Ectodermal cell (in vitro differentiated cells): Measurements from ENCODE around the gene CBX4.

ENCODE experiments used
- H3K27ac ChIP-seq: 2 replicates; pipeline ENCODE4 v1.7.0; 2013; ENCODE audit warnings: mild to moderate bottlenecking, low read depth, low read length; ENCODE audit not compliant: insufficient read depth, poor library complexity, severe bottlenecking
- H3K27me3 ChIP-seq: 2 replicates; pipeline ENCODE4 v1.7.0; 2013; ENCODE audit warnings: mild to moderate bottlenecking, low read length; ENCODE audit not compliant: insufficient read depth, control insufficient read depth, poor library complexity, severe bottlenecking
- H3K36me3 ChIP-seq: one replicate; pipeline ENCODE4 v1.7.0; 2013; ENCODE audit warnings: low read length; ENCODE audit not compliant: control insufficient read depth, insufficient read depth
- H3K4me1 ChIP-seq: one replicate; pipeline ENCODE4 v1.7.0; 2013; ENCODE audit warnings: low read length; ENCODE audit not compliant: control insufficient read depth, insufficient read depth
- H3K4me3 ChIP-seq: 2 replicates; pipeline ENCODE4 v1.7.0; 2013; ENCODE audit warnings: low read depth, low read length, control low read depth; ENCODE audit not compliant: insufficient read depth
- H3K9me3 ChIP-seq: 2 replicates; pipeline ENCODE4 v1.7.0; 2013; ENCODE audit warnings: mild to moderate bottlenecking, low read length, moderate library complexity; ENCODE audit not compliant: control insufficient read depth
- WGBS, 2 experiments: methylation state at CpG; one replicate each; pipeline ENCODE4 v1.1.7; 2013; ENCODE audit warnings: missing lambda C conversion rate in 2 of 2; 5-methylcytosine and 5-hydroxymethylcytosine counted together

The CBX4 gene

DNA sequence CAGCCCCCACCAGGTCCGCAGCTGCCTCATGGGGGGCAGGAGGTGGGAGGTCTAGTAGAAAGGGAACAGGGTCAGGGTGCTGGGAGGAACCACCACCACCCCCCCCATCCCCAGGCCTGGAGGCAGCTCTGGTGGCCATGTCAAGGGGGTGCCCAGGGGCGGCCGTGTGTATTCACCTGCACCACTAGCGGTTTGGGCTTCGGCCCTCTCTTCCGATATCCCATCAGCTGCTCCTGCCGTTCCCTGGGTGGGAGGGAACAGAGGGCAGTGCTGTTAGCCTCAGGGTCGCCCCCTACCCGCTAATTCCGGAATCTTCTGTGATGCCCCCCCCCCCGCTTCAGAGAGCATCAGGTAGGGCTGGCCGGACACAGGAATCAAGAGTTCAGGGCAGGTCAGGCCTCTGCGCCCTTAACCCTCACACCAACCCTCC, 3.8 kb downstream of the CBX4 start:
- H3K27me3 ChIP-seq, result peaks cover 88% of the 10 kb centered on the region
- WGBS, 2 experiments, result 4 to 5% methylated on average over 13 of the region's 13 CpGs
- no peaks in the 10 kb centered on the region for H3K36me3 ChIP-seq
- peaks cover 64% of the 10 kb centered on the region for H3K4me1 ChIP-seq
- no peak overlapping the region for H3K27ac ChIP-seq
- H3K9me3 ChIP-seq, result no peaks in the 10 kb centered on the region
- H3K4me3 ChIP-seq, result no peak overlapping the region

- Histone ChIP-seq H3K4me3 (no peak overlapping the region), H3K9me3 (no peaks in the 10 kb centered on the region), H3K27ac (no peak overlapping the region), H3K27me3 (peaks cover 88% of the 10 kb centered on the region), H3K4me1 (peaks cover 65% of the 10 kb centered on the region), H3K36me3 (no peaks in the 10 kb centered on the region)
- 4 to 5% methylated on average over 61 of the region's 61 CpGs for whole genome bisulfite sequencing, 2 experiments
Observed at GRCh38 chr17:79834565-79835469, 4.4 kb downstream of the CBX4 start.

GRCh38 chr17:79833744-79834564, 5.3 kb downstream of the CBX4 start:
- no peaks in the 10 kb centered on the region for H3K9me3 ChIP-seq
- H3K36me3 ChIP-seq, result no peaks in the 10 kb centered on the region
- peaks cover 65% of the 10 kb centered on the region for H3K4me1 ChIP-seq
- H3K27me3 ChIP-seq, result peaks cover 92% of the 10 kb centered on the region
- no peak overlapping the region for H3K27ac ChIP-seq
- WGBS, 2 experiments, result 4% methylated on average over 83 of the region's 83 CpGs
- no peak overlapping the region for H3K4me3 ChIP-seq

DNA sequence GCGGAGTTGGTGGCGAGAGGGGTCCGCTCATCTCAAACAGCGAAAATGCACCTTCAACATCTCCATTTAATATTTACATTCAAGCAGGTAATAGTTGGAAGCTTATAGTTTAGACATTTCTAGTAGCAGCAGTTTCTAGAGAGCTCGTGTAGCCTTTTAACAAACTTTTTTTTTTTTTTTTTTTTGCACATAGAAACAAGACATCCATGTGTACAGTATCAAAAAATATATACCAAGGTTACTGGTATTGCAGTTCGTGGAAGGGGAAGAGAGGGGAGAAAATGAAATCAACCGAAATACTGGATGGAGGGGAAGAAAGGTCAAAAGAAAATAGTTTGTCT, 6.2 kb downstream of the CBX4 start:
- H3K27me3 ChIP-seq, result peaks cover 92% of the 10 kb centered on the region
- H3K27ac ChIP-seq, result no peak overlapping the region
- H3K4me1 ChIP-seq, result peaks cover 62% of the 10 kb centered on the region
- no peaks in the 10 kb centered on the region for H3K36me3 ChIP-seq
- 5 to 16% methylated on average over 4 to 7 of the region's 7 CpGs for WGBS, 2 experiments
- no peaks in the 10 kb centered on the region for H3K9me3 ChIP-seq
- H3K4me3 ChIP-seq, result no peak overlapping the region

DNA sequence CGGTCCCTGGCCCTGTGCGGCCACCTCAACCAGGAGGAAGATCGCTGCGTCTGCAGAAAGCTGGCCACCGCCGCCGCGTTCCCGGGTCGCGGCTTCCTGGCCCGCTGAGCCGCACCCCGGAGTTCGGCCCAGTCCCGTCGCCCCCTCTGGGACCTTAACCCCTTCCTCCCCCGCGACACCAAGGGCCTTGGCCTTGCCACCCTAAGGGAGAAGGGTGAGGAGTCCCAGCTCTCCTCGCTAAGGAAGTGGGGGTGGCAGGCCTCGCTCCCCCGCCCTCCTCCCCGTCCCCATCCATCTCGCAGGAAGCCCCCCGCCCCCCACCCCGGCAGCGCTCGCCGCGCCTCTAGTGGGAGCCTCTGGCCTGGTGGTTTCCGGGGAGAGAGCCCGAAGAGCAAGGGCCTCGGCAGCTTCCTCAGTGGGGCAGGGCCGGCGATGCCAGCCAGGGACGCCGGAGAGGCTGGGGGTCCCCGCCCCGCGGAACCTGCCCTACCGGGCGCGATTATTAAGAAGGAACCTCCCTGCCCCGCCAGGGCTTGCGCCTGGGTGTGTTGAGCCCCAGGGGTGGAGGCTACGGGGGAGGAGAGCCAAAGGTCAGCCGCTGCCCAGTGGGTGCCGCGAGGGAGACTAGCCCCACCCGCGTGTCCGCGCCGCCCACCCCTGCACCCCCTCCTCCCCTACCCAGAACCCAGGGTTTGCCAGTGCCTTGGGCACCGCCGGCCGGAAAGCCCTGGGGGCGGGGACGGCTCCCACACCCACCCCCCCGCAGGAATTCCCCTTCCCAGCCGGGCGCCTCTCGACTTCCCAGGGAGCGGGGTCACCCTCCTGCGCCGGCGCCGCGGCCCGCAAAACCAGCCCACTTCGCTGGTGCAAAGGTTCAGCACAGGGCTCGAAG, 6.8 kb downstream of the CBX4 start:
- H3K36me3 ChIP-seq, result no peaks in the 10 kb centered on the region
- H3K27me3 ChIP-seq, result peaks cover 86% of the 10 kb centered on the region
- 0 to 1% methylated on average over 68 to 72 of the region's 72 CpGs for WGBS, 2 experiments
- H3K4me3 ChIP-seq, result peak overlapping the region; percentile 7
- no peak overlapping the region for H3K27ac ChIP-seq
- H3K4me1 ChIP-seq, result peaks cover 56% of the 10 kb centered on the region
- no peaks in the 10 kb centered on the region for H3K9me3 ChIP-seq

- Histone ChIP-seq H3K27me3 (peaks cover 80% of the 10 kb centered on the region), H3K4me1 (peaks cover 47% of the 10 kb centered on the region), H3K9me3 (no peaks in the 10 kb centered on the region), H3K4me3 (peak overlapping the region; percentile 7), H3K36me3 (no peaks in the 10 kb centered on the region), H3K27ac (peak overlapping the region; percentile 13)
- 10% methylated on average over 32 to 33 of the region's 33 CpGs for WGBS, 2 experiments
Observed at GRCh38 chr17:79831265-79832217, 7.7 kb downstream of the CBX4 start.

GRCh38 chr17:79830763-79831264, 8.4 kb downstream of the CBX4 start:
- Histone ChIP-seq H3K27me3 (peaks cover 80% of the 10 kb centered on the region), H3K4me1 (peaks cover 41% of the 10 kb centered on the region), H3K9me3 (no peaks in the 10 kb centered on the region), H3K36me3 (no peaks in the 10 kb centered on the region), H3K4me3 (no peak overlapping the region), H3K27ac (no peak overlapping the region)
- 84 to 91% methylated on average over 8 of the region's 8 CpGs for WGBS, 2 experiments

GRCh38 chr17:79830303-79830702, 8.9 kb downstream of the CBX4 start:
- no peak overlapping the region for H3K4me3 ChIP-seq
- peaks cover 80% of the 10 kb centered on the region for H3K27me3 ChIP-seq
- H3K36me3 ChIP-seq, result no peaks in the 10 kb centered on the region
- H3K27ac ChIP-seq, result no peak overlapping the region
- H3K9me3 ChIP-seq, result no peaks in the 10 kb centered on the region
- WGBS, 2 experiments, result 41 to 43% methylated on average over 8 of the region's 8 CpGs
- peaks cover 35% of the 10 kb centered on the region for H3K4me1 ChIP-seq

- Histone ChIP-seq H3K27ac (no peak overlapping the region), H3K4me1 (peaks cover 27% of the 10 kb centered on the region), H3K4me3 (no peak overlapping the region), H3K27me3 (peaks cover 72% of the 10 kb centered on the region), H3K36me3 (no peaks in the 10 kb centered on the region), H3K9me3 (no peaks in the 10 kb centered on the region)
- WGBS, 2 experiments, result 92 to 94% methylated on average over 2 of the region's 2 CpGs
Observed at GRCh38 chr17:79829457-79829856, 9.8 kb downstream of the CBX4 start.
